NCI-H2081 (cell line): ENCODE results near the gene VAMP7.
"Not testable (repeated sequence)": the region's sequence is repeated elsewhere in the genome, so short reads cannot be mapped to it uniquely, and the experiment has no call there.

Source experiments
- DNase-seq, 2 experiments: peaks; one replicate each; lab custom pipeline; 2025; lab: John Stamatoyannopoulos, UW

Gene VAMP7

DNA sequence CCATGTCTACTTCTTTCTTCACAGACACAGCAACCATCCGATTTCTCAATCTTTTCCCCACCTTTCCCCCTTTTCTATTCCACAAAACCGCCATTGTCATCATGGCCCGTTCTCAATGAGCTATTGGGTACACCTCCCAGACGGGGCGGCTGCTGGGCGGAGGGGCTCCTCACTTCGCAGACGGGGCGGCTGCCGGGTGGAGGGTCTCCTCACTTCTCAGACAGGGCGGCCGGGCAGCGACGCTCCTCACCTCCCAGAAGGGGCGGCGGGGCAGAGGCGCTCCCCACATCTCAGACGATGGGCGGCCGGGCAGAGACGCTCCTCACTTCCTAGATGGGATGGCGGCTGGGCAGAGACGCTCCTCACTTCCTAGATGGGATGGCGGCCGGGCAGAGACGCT, 26.5 kb downstream of the VAMP7 start:
- not testable (repeated sequence) for DNase-seq

DNA sequence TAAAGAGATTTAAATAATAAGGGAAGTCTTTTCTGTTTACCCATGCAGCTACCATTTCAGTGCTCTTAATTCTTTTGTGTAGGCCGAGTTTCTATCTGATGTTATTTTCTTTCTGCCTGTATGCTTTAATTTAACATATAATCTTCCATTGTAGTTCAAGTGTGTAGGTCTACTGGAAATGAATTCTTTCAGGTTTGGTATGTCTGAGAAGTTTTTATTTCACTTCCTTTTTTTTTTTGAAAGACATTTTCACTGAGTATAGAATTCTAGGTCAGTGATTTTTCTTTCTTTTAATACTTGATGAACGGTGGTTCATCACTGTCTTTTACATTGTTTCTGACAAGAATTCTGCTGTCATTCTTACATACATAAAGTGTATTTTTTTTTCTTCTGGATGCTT, 42.1 kb downstream of the VAMP7 start:
- no peak for DNase-seq

DNA sequence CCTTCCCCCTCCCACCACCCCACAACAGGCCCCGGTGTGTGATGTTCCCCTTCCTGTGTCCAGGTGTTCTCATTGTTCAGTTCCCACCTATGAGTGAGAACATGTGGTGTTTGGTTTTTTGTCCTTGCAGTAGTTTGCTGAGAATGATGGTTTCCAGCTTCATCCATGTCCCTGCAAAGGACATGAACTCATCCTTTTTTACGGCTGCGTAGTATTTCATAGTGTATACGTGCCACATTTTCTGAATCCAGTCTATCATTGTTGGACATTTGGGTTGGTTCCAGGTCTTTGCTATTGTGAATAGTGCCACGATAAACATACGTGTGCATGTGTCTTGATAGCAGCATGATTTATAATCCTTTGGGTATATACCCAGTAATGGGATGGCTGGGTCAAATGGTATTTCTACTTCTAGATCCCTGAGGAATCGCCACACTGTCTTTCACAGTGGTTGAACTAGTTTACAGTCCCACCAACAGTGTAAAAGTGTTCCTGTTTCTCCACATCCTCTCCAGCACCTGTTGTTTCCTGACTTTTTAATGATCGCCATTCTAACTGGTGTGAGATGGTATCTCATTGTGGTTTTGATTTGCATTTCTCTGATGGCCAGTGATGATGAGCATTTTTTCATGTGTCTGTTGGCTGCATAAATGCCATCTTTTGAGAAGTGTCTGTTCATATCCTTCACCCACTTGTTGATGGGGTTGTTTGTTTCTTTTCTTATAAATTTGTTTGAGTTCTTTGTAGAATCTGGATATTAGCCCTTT, 49.9 kb downstream of the VAMP7 start:
- DNase-seq = not testable (repeated sequence)

DNA sequence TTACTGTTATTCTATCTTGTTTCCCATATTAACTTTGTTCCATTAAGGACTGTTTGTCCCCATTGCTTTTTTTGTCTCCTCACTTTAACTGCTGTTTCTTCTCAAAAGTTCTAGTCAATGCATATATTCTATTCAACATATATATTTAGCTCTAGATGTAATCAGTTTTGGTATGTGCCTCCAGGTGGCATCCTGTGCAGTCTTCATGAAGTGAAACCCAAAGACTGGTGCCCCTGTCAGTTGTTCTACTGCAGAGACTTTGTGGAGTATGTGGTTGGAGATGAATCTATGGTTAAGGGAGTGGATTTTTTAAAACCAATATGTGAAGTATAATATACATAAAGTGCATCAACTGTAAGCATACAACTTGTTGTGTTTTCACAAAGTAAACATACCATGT, 57.0 kb downstream of the VAMP7 start:
- no peak for DNase-seq

DNA sequence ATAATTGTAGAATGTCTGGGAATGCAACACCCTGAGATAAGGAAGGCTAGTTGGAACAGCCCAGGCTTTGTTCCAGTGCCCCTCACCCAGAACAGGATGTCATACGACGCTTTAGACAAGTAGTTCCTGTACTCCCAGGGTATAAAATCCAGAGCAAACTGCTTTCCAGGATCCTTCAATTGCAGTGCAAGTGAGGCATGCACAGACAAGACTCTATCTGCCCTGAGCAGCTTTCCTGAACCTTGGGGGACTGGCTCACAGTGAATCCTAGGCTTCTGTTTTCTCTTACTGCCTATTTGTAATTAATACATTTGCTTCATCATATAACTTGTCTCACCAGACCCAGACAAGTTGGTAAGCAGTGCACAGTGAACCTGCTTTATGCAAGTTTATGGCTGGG, 68.0 kb downstream of the VAMP7 start:
- no peak for DNase-seq

DNA sequence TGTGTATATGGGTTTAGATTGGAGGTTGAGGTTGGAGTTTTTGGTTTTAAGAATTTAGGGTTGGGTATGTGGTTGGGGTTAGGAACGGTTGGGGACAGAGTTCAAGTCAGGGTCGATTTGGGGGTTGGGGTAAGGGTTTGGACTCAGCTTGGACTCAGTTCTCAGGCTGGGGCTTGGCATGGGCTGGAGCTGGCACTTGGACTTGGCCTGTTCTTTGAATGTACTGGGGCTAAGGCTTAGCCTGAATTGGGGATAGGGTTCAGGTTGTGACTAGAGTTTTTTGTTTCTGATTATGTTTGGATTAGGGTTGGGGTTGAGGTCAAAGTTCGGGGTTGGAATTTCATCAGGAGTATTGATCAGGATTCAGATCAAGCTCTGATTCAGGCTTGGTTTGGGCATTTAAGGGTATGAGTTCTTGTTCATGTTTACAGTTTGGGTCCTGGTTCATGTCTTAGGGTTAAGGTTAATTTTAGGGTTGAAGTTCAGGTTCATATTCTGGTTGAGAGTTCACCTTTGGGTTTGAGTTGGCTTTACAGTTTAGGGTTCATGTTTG, 70.2 kb downstream of the VAMP7 start:
- no peak for DNase-seq

DNA sequence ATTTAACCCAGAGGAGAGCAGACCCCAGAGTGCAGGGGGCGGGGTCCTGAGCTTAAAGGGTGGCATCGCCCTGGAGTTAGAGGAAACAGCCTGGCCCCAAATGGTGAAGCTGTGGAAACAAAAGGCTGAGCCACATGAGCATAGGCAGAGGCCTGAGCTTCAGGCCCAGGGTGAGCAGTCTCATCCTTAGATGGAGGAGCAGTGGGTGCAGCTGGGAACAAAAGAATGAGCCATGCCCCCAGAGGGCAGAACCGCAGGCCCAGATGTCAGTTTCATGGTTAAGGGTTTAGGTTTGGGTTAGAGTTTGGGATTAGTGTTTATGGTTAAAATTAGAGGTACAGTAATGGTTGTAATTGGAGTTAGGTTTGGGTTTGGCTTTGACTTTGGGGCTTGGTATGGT, 71.9 kb downstream of the VAMP7 start:
- no peak for DNase-seq

DNA sequence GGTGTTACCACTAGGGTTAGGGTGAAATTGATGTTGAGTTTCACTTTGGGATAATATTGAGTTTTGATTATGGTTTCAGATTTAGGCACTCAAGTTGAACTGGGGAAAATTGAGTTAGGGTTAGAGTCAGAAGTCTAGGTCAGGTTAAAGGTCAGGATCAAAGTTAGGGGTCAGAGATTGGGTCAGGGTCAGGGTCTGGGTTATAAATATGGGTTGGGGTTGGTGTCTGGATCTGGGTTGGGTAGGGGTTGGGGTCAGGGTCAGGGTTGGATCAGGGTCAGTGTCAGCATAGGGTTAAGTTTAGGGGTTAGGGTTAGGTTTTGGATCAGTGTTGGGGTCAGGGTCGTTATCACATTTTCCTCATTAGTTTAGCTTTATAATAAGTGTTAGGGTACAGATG, 73.6 kb downstream of the VAMP7 start:
- no peak for DNase-seq

DNA sequence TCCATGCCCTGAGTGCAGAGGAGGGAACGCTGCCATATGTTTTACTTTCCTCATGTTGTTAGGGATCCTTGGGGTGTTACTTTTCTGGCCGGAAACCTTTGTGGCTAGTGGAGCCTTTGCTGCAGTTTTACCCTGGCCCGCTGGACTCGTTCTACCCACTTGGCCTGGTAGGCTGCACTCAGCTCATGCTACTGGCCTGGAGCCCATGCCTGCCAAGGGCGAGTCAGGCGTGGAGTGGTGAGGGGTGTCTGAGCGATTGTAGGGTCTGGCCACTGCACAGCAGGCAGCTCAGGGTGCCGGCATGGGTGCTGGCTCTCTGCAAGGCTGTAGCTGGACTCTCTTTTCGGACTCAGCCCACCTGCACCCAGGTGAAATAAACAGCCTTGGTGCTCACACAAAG, 75.0 kb downstream of the VAMP7 start:
- no peak for DNase-seq

DNA sequence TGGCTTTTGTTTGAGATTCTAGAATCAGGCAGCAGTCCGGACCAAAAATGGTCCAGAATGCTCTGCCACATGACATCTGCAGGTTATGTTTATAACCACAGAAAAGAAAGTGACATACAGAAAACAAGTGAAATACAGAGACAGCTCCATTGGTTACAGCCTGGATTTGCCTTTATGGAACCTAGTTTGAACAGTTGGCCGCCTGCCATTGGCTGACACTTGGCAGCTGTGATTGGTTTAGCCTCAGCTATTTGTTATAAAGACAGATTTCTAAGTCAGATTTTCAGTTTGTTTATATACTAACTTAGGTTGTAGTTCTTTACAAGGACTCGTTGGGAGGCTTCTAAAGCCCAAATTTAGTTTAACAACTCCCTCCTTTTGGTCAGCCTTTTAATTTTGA, 75.5 kb downstream of the VAMP7 start:
- no peak for DNase-seq

DNA sequence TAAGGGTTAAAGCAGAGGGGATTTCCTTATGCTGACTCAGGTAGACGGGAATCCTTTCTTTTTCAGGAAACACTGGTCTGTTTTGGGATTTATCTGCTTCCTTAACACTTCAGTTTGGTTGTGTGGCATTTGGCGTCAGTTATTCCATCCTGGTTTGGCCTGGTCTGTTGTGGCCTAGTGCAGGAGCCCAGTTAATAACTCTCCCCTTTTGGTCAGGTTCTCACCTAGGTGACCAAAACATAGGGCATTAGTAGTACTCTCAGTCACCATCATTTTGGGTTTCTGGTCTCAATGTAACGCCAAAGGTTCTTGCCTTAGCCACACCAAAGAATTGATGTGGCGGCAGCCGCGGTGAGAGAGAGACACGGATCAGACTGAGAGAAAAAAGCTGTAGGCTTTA, 76.7 kb downstream of the VAMP7 start:
- DNase-seq = no peak

DNA sequence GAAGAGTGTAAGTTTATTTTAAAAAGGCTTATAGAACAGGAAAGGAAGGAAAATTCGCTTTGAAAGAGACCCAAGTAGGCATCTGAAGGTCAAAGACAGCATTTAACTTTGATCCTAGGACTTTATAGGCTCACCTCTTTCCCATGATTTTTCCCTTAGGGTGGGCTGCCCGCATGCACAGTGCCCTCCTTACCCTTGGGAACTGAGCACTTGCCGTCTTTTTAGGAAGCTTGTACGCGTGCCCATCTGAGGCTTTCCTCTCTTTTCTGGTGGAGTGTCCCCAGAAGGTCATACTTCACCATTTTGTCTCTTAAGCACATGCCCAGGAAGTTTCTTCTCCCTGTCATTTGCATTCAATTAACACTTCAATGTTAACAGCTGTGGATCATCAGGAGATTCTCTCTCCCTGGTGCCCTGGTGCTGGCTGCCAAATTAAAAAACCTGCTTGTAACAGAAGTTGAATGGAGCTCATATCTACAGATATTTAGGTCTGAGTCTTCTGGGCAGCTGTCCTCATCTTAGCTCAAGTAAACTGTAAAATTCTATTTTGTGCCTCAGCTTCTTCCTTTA, 78.0 kb downstream of the VAMP7 start:
- DNase-seq = no peak

DNA sequence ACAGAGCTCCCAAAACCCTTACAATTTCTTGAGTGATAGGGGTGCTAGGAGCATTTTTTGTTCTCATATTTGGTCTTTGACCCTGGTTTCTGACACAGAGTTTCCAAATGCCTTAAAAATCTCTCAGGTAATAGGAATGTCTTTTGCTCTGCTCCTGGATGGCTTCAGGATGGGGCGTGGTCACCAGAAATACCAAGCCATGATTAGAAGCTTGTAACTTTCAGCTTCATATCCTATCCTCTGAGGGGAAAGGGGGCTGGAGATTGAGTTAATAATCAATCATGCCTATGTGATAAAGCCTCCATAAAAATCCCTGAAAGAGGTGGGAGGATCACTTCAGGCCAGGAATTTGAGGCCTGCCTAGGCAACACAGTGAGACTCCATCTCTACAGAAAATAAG, 81.8 kb downstream of the VAMP7 start:
- no peak for DNase-seq

DNA sequence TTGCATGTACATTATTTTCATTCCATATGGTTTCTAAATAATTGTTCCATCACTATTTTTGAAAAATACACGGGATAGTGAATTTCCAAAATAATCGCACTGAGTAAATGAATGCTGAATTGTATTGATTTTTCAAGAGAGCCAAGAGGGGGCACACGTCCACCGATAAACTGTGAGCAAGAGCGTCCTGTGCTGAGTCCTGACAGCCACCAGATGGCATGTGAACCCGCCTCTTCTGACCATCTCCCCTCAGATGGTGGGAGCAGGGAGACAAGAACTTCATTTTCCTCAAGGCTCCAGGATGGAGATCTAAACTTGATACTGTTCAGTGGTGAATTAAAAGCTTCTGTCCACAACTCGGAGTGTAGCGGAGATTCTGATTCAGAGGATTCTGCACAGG, 85.7 kb downstream of the VAMP7 start:
- DNase-seq = peak; percentile 44 to 73

DNA sequence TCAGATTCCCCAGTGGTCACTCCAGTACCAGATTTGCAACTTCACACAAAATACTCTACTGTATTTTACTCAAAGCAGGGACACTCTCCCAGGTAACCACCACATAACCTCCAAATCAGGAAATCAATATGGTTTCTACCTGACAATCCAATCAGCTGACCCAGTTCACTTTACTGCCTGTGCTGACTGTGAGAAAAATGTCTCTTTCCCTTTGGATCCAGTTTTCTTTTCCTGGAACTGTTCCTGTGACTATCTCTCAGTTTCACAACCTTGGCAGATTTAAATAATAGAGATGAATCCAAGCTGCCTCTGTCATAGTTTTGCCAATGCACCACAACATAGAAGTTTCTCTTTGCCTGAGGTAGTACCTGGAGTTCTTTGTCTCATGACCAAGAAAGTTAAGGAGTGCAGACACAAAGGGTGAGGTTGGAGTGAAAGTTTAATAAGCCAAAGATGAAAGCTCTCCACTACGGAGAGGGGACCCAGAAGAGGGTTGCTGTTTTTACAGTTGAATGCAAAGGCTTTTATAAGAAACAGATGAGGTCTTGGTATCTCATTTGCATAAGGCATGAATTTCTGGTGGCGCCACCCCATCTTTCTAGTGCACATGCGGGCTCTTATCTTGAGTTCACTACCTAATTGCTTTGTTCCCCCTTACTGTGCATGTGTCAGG, 86.6 kb downstream of the VAMP7 start:
- no peak for DNase-seq

DNA sequence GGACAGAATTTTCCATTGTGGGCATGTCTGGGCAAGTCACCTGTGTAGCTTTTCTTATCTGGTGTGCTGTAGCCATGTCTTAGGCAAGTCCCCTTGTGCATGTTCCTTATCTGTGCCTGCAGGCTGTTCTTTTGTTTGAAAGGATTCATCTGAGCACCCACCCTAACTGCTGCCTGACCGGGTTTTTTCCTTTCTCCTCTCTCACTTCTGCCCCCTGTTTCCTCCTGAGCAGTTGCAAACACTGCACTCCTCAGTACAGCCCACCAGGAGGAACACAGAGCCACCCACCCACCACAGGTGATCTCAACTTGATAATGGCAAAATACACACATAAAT, 87.1 kb downstream of the VAMP7 start:
- DNase-seq = no peak

DNA sequence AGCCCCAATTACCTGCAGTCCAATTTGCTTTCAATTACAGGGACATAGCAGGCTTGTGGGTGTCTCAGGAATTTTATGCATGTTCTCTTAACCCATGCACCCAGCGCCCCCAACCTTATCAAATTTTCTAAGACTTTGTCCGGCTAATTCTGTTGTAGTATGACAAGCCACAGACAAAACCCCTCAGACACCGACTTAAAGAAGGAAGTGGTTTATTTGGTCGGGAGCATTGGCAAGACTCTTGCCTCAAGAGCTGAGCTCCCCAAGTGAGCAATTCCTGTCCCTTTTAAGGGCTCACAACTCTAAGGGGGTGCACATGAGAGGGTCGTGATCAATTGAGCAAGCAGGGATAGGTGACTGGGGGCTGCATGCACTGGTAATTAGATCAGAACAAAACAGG, 87.6 kb downstream of the VAMP7 start:
- DNase-seq = no peak

DNA sequence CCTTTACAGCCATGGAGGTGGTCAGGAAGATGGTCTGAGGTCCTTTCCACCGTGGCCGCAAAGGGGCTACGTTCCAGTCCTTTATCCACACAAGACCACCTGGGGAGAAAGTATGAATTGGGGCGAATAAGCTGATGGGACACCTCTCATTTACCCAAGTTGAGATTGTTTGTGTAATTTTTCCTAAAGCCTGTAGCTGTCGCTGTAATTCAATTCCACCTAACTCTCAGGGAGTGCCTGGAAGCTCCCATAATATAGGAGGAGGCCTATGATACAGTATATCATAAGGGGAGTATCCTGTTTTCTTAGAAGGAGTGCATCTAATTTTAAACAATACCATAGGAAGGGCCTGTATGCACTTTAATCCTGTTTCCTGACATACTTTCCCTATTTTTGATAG, 90.5 kb downstream of the VAMP7 start:
- not testable (repeated sequence) for DNase-seq

DNA sequence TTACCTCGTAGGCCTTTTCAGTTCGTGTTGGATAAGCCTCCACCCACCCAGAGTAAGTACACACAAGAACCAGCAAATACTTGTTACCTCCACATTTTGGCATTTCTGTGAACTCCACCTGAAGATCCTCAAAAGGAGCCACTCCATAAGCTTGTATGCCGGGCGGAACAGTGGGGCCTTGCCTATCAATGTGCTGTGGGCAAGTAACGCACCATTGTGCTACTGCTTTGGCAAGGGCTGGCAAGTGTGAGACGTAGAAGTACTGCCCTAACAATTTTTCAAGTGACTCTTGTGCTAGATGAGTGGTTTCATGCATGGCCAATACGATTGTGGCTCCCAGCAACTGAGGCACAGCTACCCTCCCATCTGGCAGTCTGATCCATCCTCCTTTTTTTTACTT, 91.1 kb downstream of the VAMP7 start:
- not testable (repeated sequence) for DNase-seq

DNA sequence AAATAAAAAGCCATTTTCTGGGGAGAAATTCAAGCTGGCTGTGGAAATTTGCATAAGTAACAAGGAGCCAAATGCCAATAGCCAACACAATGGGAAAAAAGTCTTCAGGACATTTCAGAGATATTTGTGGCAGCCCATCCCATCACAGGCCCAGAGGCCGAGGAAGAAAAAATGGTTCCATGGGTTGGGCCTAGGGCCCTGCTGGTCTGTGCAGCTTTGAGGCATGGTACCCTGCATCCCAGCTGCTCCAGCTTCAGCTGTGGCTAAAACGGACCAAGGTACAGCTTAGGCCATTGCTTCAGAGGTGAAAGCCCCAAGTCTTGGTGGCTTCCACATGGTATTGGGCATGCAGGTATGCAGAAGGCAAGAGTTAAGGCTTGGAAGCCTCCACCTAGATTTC, 102.2 kb downstream of the VAMP7 start:
- DNase-seq = no peak

DNA sequence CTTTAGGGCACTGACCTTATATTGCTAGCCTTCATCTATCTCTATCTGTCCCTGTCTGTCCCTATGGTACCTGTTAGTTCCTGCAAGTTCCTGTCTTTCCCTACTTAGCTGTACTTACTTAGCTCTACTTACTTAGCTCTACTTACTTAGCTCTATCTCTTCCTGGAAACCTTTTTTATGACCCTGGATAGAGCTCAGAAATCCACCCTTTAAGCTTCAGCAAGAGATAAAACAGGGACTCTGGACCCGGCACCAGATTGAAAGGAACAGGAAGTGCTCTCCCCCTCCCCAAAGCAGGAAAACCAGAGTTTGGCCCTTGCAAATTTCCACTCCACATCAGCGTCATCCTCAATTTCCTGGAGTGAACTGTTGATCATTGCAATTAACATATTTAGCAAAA, 104.1 kb downstream of the VAMP7 start:
- no peak for DNase-seq

DNA sequence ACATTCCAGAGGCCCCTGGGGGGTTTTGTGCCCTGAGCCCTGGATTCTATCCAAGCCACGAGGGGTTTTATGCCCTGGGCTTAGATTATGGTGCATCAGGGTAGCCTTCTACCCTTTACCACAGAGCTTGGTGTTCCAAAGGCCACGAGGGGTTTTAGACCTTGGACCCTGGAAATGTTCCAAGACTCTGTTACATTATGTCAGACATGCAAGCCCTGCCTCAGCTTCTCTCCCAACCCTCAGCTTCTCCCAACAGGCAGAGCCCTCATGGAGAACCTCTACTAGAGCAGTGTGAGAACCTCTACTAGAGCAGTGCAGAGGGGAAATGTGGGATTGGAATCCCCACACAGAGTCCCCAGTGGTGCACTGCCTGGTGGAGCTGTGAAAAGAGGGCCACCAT, 105.8 kb downstream of the VAMP7 start:
- not testable (repeated sequence) for DNase-seq

DNA sequence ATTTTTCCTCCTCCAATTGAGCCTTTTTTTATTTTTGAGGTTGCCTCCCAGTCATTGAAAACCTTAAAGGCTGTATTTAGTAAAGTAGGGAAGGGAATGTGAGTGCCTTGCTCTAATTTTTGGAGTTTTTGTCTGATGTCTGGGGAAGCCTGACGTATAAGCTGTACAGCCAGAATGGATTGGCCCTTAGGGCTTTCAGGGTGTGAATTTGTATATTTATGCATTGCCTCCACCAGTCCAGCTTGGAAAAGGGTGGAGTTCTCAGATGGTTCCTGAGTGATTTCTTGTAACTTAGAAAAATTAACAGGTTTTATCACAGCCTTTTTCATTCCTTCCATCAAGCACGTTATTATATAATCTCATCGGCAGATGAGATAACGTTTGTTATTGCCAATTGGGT, 107.7 kb downstream of the VAMP7 start:
- no peak for DNase-seq
